ENCODE results near the gene LAPTM5.

GRCh38 chr1:30700528-30701257, 56.9 kb downstream of the LAPTM5 start:
- TF ChIP-seq, protein P1, sequence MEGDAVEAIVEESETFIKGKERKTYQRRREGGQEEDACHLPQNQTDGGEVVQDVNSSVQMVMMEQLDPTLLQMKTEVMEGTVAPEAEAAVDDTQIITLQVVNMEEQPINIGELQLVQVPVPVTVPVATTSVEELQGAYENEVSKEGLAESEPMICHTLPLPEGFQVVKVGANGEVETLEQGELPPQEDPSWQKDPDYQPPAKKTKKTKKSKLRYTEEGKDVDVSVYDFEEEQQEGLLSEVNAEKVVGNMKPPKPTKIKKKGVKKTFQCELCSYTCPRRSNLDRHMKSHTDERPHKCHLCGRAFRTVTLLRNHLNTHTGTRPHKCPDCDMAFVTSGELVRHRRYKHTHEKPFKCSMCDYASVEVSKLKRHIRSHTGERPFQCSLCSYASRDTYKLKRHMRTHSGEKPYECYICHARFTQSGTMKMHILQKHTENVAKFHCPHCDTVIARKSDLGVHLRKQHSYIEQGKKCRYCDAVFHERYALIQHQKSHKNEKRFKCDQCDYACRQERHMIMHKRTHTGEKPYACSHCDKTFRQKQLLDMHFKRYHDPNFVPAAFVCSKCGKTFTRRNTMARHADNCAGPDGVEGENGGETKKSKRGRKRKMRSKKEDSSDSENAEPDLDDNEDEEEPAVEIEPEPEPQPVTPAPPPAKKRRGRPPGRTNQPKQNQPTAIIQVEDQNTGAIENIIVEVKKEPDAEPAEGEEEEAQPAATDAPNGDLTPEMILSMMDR (IDR thresholded peaks at IDR 0.05), result no peak
- TF ChIP-seq EZH2 (IDR thresholded peaks at IDR 0.05), result no peak

All from neural progenitor cell (in vitro differentiated cells).